ENCODE measurements around the gene ENTPD8.

ENTPD8 gene

DNA sequence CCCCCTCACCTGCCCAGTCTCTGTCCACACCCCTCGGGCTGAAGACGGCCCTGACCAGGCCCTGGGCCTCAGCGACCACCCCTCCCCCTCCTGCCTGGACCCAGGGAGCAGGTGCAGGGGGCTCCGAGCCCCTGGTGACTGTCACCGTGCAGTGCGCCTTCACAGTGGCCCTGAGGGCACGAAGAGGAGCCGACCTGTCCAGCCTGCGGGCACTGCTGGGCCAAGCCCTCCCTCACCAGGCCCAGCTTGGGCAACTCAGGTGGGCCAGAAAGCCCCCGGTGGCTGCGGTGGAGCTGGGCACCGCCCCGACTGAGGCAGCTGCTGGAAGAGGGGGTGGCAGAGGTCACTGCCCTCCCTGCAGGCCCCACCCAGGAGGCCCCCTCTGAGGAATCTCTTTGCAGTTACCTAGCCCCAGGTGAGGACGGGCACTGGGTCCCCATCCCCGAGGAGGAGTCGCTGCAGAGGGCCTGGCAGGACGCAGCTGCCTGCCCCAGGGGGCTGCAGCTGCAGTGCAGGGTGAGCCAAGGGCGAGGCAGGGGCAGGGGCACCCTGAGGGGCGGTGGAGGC, 7.7 kb downstream of the ENTPD8 start:
- no peak for DNase-seq (ENCODE audit: low read depth)
- in situ Hi-C loops (cut with HindIII; ENCODE audit: low sequenced_read_pairs): no loop called here
- no peak overlapping the region for H3K4me3 ChIP-seq (ENCODE audit: low read depth, low read length)
- no peak for TF ChIP-seq CTCF (IDR thresholded peaks at IDR 0.05; ENCODE audit: low read depth, low read length, missing control alignments)

GRCh38 chr9:137432687-137433348, 8.3 kb downstream of the ENTPD8 start:
- in situ Hi-C loops (cut with HindIII; ENCODE audit: low sequenced_read_pairs): no loop called here
- no peak overlapping the region for H3K4me3 ChIP-seq (ENCODE audit: low read depth, low read length)
- no peak for DNase-seq (ENCODE audit: low read depth)
- TF ChIP-seq CTCF (IDR thresholded peaks at IDR 0.05; ENCODE audit: low read depth, low read length, missing control alignments): no peak

GRCh38 chr9:137431416-137431931, 9.7 kb downstream of the ENTPD8 start:
- no peak overlapping the region for H3K4me3 ChIP-seq (ENCODE audit: low read depth, low read length)
- no peak for DNase-seq (ENCODE audit: low read depth)
- no peak for TF ChIP-seq CTCF (IDR thresholded peaks at IDR 0.05; ENCODE audit: low read depth, low read length, missing control alignments)
- in situ Hi-C loops (cut with HindIII; ENCODE audit: low sequenced_read_pairs): no loop called here

- no peak for TF ChIP-seq CTCF (IDR thresholded peaks at IDR 0.05; ENCODE audit: low read depth, low read length, missing control alignments)
- DNase-seq (ENCODE audit: low read depth): no peak
- in situ Hi-C loops (cut with HindIII; ENCODE audit: low sequenced_read_pairs): no loop called here
- no peak overlapping the region for H3K4me3 ChIP-seq (ENCODE audit: low read depth, low read length)
Measured at GRCh38 chr9:137430723-137431415, 10.3 kb downstream of the ENTPD8 start.

DNA sequence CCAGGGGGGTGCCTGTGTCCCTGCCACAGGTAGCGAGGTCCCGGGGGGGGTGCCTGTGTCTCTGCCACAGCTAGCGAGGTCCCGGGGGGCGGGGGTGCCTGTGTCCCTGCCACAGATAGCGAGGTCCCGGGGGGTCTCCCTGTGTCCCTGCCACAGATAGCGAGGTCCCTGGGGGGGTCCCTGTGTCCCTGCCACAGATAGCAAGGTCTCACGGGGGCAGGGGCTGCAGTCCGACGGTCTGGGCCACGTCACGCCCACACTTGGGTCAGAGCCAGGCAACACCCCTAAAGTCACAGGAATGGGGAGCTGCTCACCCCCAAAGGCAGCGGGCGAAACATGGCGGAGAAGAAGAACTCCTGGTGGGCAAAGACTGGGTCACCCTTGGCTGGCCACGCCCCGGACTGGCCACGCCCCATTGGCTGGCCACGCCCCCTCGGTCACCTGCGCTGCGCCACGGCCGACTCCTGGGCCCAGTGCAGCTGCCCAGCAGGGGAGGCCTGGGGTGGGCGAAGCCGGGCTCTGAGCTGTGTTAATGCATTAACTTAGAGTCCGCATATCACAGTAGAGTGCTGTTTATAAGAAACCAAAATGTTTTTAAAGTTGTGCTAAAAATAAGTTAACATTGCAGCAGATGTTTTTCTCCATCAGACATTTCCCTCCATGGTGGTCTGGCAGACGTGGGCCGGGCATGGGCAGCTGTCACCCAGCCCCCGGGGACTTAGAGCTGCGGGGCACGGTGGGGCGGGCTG, 11.0 kb downstream of the ENTPD8 start:
- no peak overlapping the region for H3K4me3 ChIP-seq (ENCODE audit: low read depth, low read length)
- in situ Hi-C loops (cut with HindIII; ENCODE audit: low sequenced_read_pairs): no loop called here
- TF ChIP-seq CTCF (IDR thresholded peaks at IDR 0.05; ENCODE audit: low read depth, low read length, missing control alignments): no peak
- no peak for DNase-seq (ENCODE audit: low read depth)

DNA sequence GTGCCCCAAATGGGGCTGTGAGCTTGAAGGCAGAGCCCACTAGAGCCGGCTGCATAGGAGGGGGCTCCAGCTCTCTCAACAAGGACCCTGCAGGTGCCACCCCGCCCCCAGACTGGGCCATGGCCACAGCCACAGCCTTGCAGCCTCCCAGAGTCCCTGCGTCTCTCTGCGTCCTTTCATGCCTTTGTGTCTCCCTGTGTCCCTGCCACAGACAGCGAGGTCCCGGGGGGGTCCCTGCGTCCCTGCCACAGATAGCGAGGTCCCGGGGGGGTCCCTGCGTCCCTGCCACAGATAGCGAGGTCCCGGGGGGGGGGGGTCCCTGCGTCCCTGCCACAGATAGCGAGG, 11.6 kb downstream of the ENTPD8 start:
- H3K4me3 ChIP-seq (ENCODE audit: low read depth, low read length): no peak overlapping the region
- in situ Hi-C loops (cut with HindIII; ENCODE audit: low sequenced_read_pairs): no loop called here
- DNase-seq (ENCODE audit: low read depth): no peak
- TF ChIP-seq CTCF (IDR thresholded peaks at IDR 0.05; ENCODE audit: low read depth, low read length, missing control alignments): no peak
